ENCODE results near the gene GPR132. TPM values are rescaled to one million over a fixed set of nuclear protein-coding genes. Genes with fewer than 3 reads are reported as not detected.

GPR132 gene
- total RNA-seq, 3 donors from 2014 or later (not counting 1 experiment from before 2014, with no cell fraction given), result 18.2 to 30.3 (median 26.7) TPM

GRCh38 chr14:105092171-105093037 lies 27.2 kb upstream of the GPR132 start:
- Mint-ChIP-seq H3K36me3 (no peaks in the 10 kb centered on the region), H3K4me3 (peak overlapping the region; percentile 91), H3K4me1 (peaks cover 5 to 40% of the 10 kb centered on the region in 2 donors), H3K9me3 (no peaks in the 10 kb centered on the region), H3K27ac (peak overlapping the region; percentile 58 to 84), H3K27me3 (ENCODE audit: low read depth in 2 of 2) (peaks cover 0 to 8% of the 10 kb centered on the region in 2 donors)
- TF ChIP-seq CTCF (IDR thresholded peaks at IDR 0.05), result no peak
- Histone ChIP-seq H3K27ac (ENCODE audit: low read length) (peak overlapping the region; percentile 47), H3K4me3 (ENCODE audit: low read length) (peak overlapping the region; percentile 13), H3K27me3 (ENCODE audit: control insufficient read depth, insufficient read depth, low read length) (peaks cover 4% of the 10 kb centered on the region), H3K36me3 (ENCODE audit: control insufficient read depth, insufficient read depth, low read length) (no peaks in the 10 kb centered on the region), H3K4me1 (ENCODE audit: control insufficient read depth, insufficient read depth, low read length) (peaks cover 34% of the 10 kb centered on the region), H3K9me3 (ENCODE audit: control insufficient read depth, insufficient read depth, low read length) (no peaks in the 10 kb centered on the region)
- DNase-seq (peak in 1 of 2 donors; percentile 45), ATAC-seq (no peak)
- WGBS (ENCODE audit: insufficient coverage), result 71% methylated on average over 25 of the region's 25 CpGs
- intact Hi-C loops (cut with micrococcal nuclease), result loop anchor here (5.0 kb wide), 1 partner anchor 75 kb away; the partner anchor contains the start of gene JAG2

DNA sequence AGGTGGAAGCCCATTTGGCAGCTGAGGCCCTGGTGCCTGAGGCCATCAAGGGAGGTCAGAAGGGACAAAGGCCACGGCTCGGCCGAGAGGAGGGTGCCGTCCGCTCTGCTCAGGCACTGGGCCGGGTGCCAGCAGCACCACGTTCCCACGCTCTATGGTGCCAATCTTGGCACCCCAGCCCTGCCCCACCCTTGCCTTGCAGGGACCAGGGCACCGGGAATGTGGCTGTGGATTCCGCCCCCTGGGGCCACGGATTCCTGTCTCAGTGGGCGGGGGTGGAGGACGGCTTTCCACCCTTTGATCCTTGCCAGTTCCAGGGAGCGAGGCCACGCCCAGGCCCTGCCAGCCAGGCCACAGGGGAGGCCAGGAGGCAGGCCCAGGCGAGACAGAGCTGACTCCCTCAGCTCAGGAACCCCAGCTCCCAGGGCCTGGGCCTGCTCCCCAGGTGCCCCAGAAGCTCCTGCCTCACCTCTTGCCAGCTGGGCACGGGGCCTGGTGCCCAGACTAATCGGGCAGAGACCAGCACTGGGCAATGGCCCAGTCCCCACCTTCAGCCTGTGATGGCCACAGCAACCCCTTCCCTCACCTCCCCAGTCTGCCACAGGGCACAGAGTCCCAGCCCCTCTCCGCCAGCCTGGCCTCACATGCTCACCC lies 26.4 kb upstream of the GPR132 start:
- Mint-ChIP-seq H3K27ac (peak overlapping the region in 1 of 2 donors; percentile 84), H3K4me1 (peaks cover 6 to 43% of the 10 kb centered on the region in 2 donors), H3K9me3 (no peaks in the 10 kb centered on the region), H3K36me3 (no peaks in the 10 kb centered on the region), H3K27me3 (ENCODE audit: low read depth in 2 of 2) (peaks cover 0 to 6% of the 10 kb centered on the region in 2 donors), H3K4me3 (peak overlapping the region; percentile 37)
- Histone ChIP-seq H3K27me3 (ENCODE audit: control insufficient read depth, insufficient read depth, low read length) (peaks cover 4% of the 10 kb centered on the region), H3K36me3 (ENCODE audit: control insufficient read depth, insufficient read depth, low read length) (no peaks in the 10 kb centered on the region), H3K4me3 (ENCODE audit: low read length) (no peak overlapping the region), H3K9me3 (ENCODE audit: control insufficient read depth, insufficient read depth, low read length) (no peaks in the 10 kb centered on the region), H3K27ac (ENCODE audit: low read length) (no peak overlapping the region), H3K4me1 (ENCODE audit: control insufficient read depth, insufficient read depth, low read length) (peaks cover 40% of the 10 kb centered on the region)
- peak in 1 of 2 donors; percentile 33 for DNase-seq
- 90% methylated on average over 19 of the region's 19 CpGs for WGBS (ENCODE audit: insufficient coverage)
- ATAC-seq, result no peak
- intact Hi-C loops (cut with micrococcal nuclease), result loop anchor here (2.0 to 5.0 kb wide), 2 partner anchors 76 to 189 kb away; partner anchors contain the start of gene JAG2
- no peak for TF ChIP-seq CTCF (IDR thresholded peaks at IDR 0.05)

GRCh38 chr14:105091054-105091516 lies 25.9 kb upstream of the GPR132 start:
- no peak for ATAC-seq
- H3K27me3 Mint-ChIP-seq (ENCODE audit: low read depth in 2 of 2), result peaks cover 0 to 3% of the 10 kb centered on the region in 2 donors
- H3K4me1 Mint-ChIP-seq, result peaks cover 7 to 47% of the 10 kb centered on the region in 2 donors
- Histone ChIP-seq H3K27me3 (ENCODE audit: control insufficient read depth, insufficient read depth, low read length) (peaks cover 4% of the 10 kb centered on the region), H3K4me1 (ENCODE audit: control insufficient read depth, insufficient read depth, low read length) (peaks cover 46% of the 10 kb centered on the region), H3K9me3 (ENCODE audit: control insufficient read depth, insufficient read depth, low read length) (no peaks in the 10 kb centered on the region), H3K27ac (ENCODE audit: low read length) (no peak overlapping the region), H3K36me3 (ENCODE audit: control insufficient read depth, insufficient read depth, low read length) (no peaks in the 10 kb centered on the region), H3K4me3 (ENCODE audit: low read length) (no peak overlapping the region)
- H3K9me3 Mint-ChIP-seq, result no peaks in the 10 kb centered on the region
- no peak overlapping the region for H3K4me3 Mint-ChIP-seq
- no peak for TF ChIP-seq CTCF (IDR thresholded peaks at IDR 0.05)
- DNase-seq, result peak in 1 of 2 donors; percentile 32
- H3K36me3 Mint-ChIP-seq, result no peaks in the 10 kb centered on the region
- intact Hi-C loops (cut with micrococcal nuclease), result loop anchor here (2.0 to 5.0 kb wide), 2 partner anchors 76 to 190 kb away; partner anchors contain the start of gene JAG2
- 95% methylated on average over 9 of the region's 9 CpGs for WGBS (ENCODE audit: insufficient coverage)
- no peak overlapping the region for H3K27ac Mint-ChIP-seq
